ENCODE measurements around the gene PIGC.

DNA sequence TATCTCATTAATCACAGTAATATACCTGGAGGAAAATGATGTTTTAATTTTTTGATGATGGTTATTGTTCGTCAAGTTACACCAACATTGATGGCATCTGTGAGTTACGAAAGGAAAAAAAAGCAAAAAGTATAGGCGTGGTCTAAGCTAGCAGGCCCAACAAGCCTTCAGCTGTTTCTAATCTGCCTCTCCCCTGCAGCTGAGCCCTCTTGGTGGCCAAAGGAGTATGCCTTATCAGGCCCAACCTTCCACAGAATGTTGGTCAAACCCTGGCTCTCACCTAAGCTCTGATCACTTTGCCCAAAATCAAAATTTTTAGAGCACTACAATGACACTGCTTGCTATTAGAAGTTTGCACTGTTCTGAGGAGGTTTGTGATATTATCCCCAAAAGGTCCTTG is 18.5 kb downstream of the PIGC start:
- TF ChIP-seq LEF1 (IDR thresholded peaks at IDR 0.05; ENCODE audit: borderline replicate concordance) (no peak), BHLHE40 (IDR thresholded peaks at IDR 0.05; ENCODE audit: borderline replicate concordance) (no peak), HDGF (IDR thresholded peaks at IDR 0.05; ENCODE audit: borderline replicate concordance) (no peak), SP1 (IDR thresholded peaks at IDR 0.05) (no peak)

Measured in HEK293T (cell line).